Effector memory CD8-positive, alpha-beta T cell (primary cell): ENCODE data around the gene TMEM11.
"Not testable (repeated sequence)": the region's sequence is repeated elsewhere in the genome, so short reads cannot be mapped to it uniquely, and the experiment has no call there.

Source experiments
- ATAC-seq: fragments of 150-1000 bp; cut with Tn5 transposase; replicated peaks from 2 replicates; pipeline ENCODE4 v1.10.0; 2021; ENCODE audit warnings: mild to moderate bottlenecking, moderate library complexity
- DNase-seq, 3 experiments: peaks; one replicate each; pipeline ENCODE4 v3.0.0; 2021
- H3K27ac Mint-ChIP-seq, 2 donors: one replicate each; pipeline ENCODE4 v1.8.0; 2022; ENCODE audit warnings: mild to moderate bottlenecking in 2 of 2, mixed read lengths in 2 of 2, moderate library complexity in 2 of 2
- H3K27me3 Mint-ChIP-seq, 2 donors: one replicate each; pipeline ENCODE4 v1.8.0; 2022; ENCODE audit warnings: mixed read lengths in 2 of 2
- H3K36me3 Mint-ChIP-seq: one replicate; pipeline ENCODE4 v1.8.0; 2022; ENCODE audit warnings: mild to moderate bottlenecking, moderate library complexity, mixed read lengths; ENCODE audit not compliant: insufficient read depth
- H3K4me1 Mint-ChIP-seq, 2 donors: one replicate each; pipeline ENCODE4 v1.8.0; 2022; ENCODE audit warnings: low read depth in 2 of 2, mixed read lengths in 2 of 2
- H3K4me3 Mint-ChIP-seq, 2 donors: one replicate each; pipeline ENCODE4 v1.8.0; 2022; ENCODE audit warnings: mild to moderate bottlenecking in 2 of 2, mixed read lengths in 2 of 2, moderate library complexity in 2 of 2
- H3K9me3 Mint-ChIP-seq, 2 donors: one replicate each; pipeline ENCODE4 v1.8.0; 2022; ENCODE audit warnings: mixed read lengths in 2 of 2

Gene TMEM11

GRCh38 chr17:21196126-21196525 is 17.8 kb downstream of the TMEM11 start:
- Mint-ChIP-seq H3K4me3 (no peak overlapping the region), H3K27me3 (no peaks in the 10 kb centered on the region), H3K4me1 (peaks cover 17 to 22% of the 10 kb centered on the region in 2 donors), H3K9me3 (no peaks in the 10 kb centered on the region), H3K27ac (no peak overlapping the region), H3K36me3 (peaks cover 40% of the 10 kb centered on the region)
- ATAC-seq (no peak), DNase-seq (no peak)

- H3K4me1 Mint-ChIP-seq, result peaks cover 9 to 12% of the 10 kb centered on the region in 2 donors
- H3K9me3 Mint-ChIP-seq, result no peaks in the 10 kb centered on the region
- H3K4me3 Mint-ChIP-seq, result no peak overlapping the region
- ATAC-seq, result no peak
- H3K27ac Mint-ChIP-seq, result peak overlapping the region; percentile 70 to 81
- no peaks in the 10 kb centered on the region for H3K27me3 Mint-ChIP-seq
- H3K36me3 Mint-ChIP-seq, result peaks cover 40% of the 10 kb centered on the region
- DNase-seq, result no peak
These were observed 19.3 kb downstream of the TMEM11 start for GRCh38 chr17:21194703-21195102.

- H3K4me1 Mint-ChIP-seq, result peaks cover 5 to 8% of the 10 kb centered on the region in 2 donors
- ATAC-seq (no peak), DNase-seq (no peak)
- peak overlapping the region in 1 of 2 donors; percentile 81 for H3K27ac Mint-ChIP-seq
- no peaks in the 10 kb centered on the region for H3K27me3 Mint-ChIP-seq
- H3K36me3 Mint-ChIP-seq, result peaks cover 39% of the 10 kb centered on the region
- H3K9me3 Mint-ChIP-seq, result no peaks in the 10 kb centered on the region
- H3K4me3 Mint-ChIP-seq, result no peak overlapping the region
These were observed 19.7 kb downstream of the TMEM11 start for GRCh38 chr17:21194226-21194625.

- Mint-ChIP-seq H3K4me1 (peaks cover 5 to 7% of the 10 kb centered on the region in 2 donors), H3K36me3 (peaks cover 28% of the 10 kb centered on the region), H3K4me3 (no peak overlapping the region), H3K27me3 (no peaks in the 10 kb centered on the region), H3K9me3 (no peaks in the 10 kb centered on the region), H3K27ac (peak overlapping the region; percentile 44 to 86)
- ATAC-seq (no peak), DNase-seq (no peak)
These were observed 20.9 kb downstream of the TMEM11 start for GRCh38 chr17:21193031-21193430.

- H3K27ac Mint-ChIP-seq, result peak overlapping the region; percentile 44 to 86
These were observed 21.5 kb downstream of the TMEM11 start for GRCh38 chr17:21192414-21192813.

GRCh38 chr17:21191698-21192097 is 22.3 kb downstream of the TMEM11 start:
- no peak for ATAC-seq
- Mint-ChIP-seq H3K9me3 (no peaks in the 10 kb centered on the region), H3K27ac (peak overlapping the region in 1 of 2 donors; percentile 44)

More at GRCh38 chr17:21192414-21192813, 21.5 kb downstream of the TMEM11 start:
- H3K4me3 Mint-ChIP-seq, ATAC-seq, H3K4me1 Mint-ChIP-seq, DNase-seq, H3K27me3 Mint-ChIP-seq, H3K9me3 Mint-ChIP-seq: not testable (repeated sequence)
- peaks cover 22% of the 10 kb centered on the region for H3K36me3 Mint-ChIP-seq

GRCh38 chr17:21190078-21190477 is 23.9 kb downstream of the TMEM11 start:
- peaks cover 5% of the 10 kb centered on the region for H3K36me3 Mint-ChIP-seq
- DNase-seq (no peak), ATAC-seq (no peak)
- peaks cover 5 to 7% of the 10 kb centered on the region in 2 donors for H3K4me1 Mint-ChIP-seq
- H3K27ac Mint-ChIP-seq, result peak overlapping the region in 1 of 2 donors; percentile 44
- H3K27me3 Mint-ChIP-seq, result no peaks in the 10 kb centered on the region
- H3K4me3 Mint-ChIP-seq, result no peak overlapping the region
- H3K9me3 Mint-ChIP-seq, result no peaks in the 10 kb centered on the region

More at GRCh38 chr17:21191698-21192097, 22.3 kb downstream of the TMEM11 start:
- no peaks in the 10 kb centered on the region for H3K27me3 Mint-ChIP-seq
- H3K4me3 Mint-ChIP-seq, result no peak overlapping the region
- H3K4me1 Mint-ChIP-seq, result peaks cover 5 to 7% of the 10 kb centered on the region in 2 donors
- no peak for DNase-seq
- H3K36me3 Mint-ChIP-seq, result peaks cover 15% of the 10 kb centered on the region

GRCh38 chr17:21189361-21189760 is 24.6 kb downstream of the TMEM11 start:
- peaks cover 7% of the 10 kb centered on the region for H3K36me3 Mint-ChIP-seq

GRCh38 chr17:21186399-21187187 is 27.4 kb downstream of the TMEM11 start:
- H3K4me3 Mint-ChIP-seq, result no peak overlapping the region
- no peaks in the 10 kb centered on the region for H3K4me1 Mint-ChIP-seq
- H3K27me3 Mint-ChIP-seq, result no peaks in the 10 kb centered on the region

More at GRCh38 chr17:21189361-21189760, 24.6 kb downstream of the TMEM11 start:
- Mint-ChIP-seq H3K4me3 (no peak overlapping the region), H3K27me3 (no peaks in the 10 kb centered on the region), H3K27ac (no peak overlapping the region), H3K4me1 (peaks cover under 1 to 3% of the 10 kb centered on the region in 2 donors), H3K9me3 (no peaks in the 10 kb centered on the region)
- ATAC-seq (no peak), DNase-seq (no peak)

GRCh38 chr17:21185061-21185460 is 28.9 kb downstream of the TMEM11 start:
- Mint-ChIP-seq H3K4me1 (no peaks in the 10 kb centered on the region), H3K27me3 (no peaks in the 10 kb centered on the region), H3K36me3 (peaks cover 9% of the 10 kb centered on the region), H3K27ac (no peak overlapping the region), H3K9me3 (no peaks in the 10 kb centered on the region), H3K4me3 (no peak overlapping the region)
- DNase-seq (no peak), ATAC-seq (no peak)

More at GRCh38 chr17:21186399-21187187, 27.4 kb downstream of the TMEM11 start:
- Mint-ChIP-seq H3K9me3 (no peaks in the 10 kb centered on the region), H3K27ac (peak overlapping the region; percentile 66 to 75), H3K36me3 (peaks cover 11% of the 10 kb centered on the region)
- DNase-seq, result no peak
- no peak for ATAC-seq

GRCh38 chr17:21184570-21184969 is 29.4 kb downstream of the TMEM11 start:
- H3K36me3 Mint-ChIP-seq, result peaks cover 9% of the 10 kb centered on the region

GRCh38 chr17:21183468-21183867 is 30.5 kb downstream of the TMEM11 start:
- Mint-ChIP-seq H3K27me3 (no peaks in the 10 kb centered on the region), H3K27ac (peak overlapping the region in 1 of 2 donors; percentile 44), H3K9me3 (no peaks in the 10 kb centered on the region), H3K4me1 (no peaks in the 10 kb centered on the region), H3K36me3 (peaks cover 9% of the 10 kb centered on the region), H3K4me3 (no peak overlapping the region)
- no peak for ATAC-seq
- no peak for DNase-seq

More at GRCh38 chr17:21184570-21184969, 29.4 kb downstream of the TMEM11 start:
- Mint-ChIP-seq H3K27me3 (no peaks in the 10 kb centered on the region), H3K4me3 (no peak overlapping the region), H3K27ac (no peak overlapping the region), H3K9me3 (no peaks in the 10 kb centered on the region), H3K4me1 (no peaks in the 10 kb centered on the region)
- ATAC-seq (no peak), DNase-seq (no peak)

- H3K4me3 Mint-ChIP-seq, result no peak overlapping the region
- no peak overlapping the region for H3K27ac Mint-ChIP-seq
- peaks cover 0 to 5% of the 10 kb centered on the region in 2 donors for H3K4me1 Mint-ChIP-seq
- H3K27me3 Mint-ChIP-seq, result no peaks in the 10 kb centered on the region
- H3K9me3 Mint-ChIP-seq, result no peaks in the 10 kb centered on the region
- ATAC-seq, result no peak
- peaks cover 7% of the 10 kb centered on the region for H3K36me3 Mint-ChIP-seq
- DNase-seq, result no peak
These were observed 35.9 kb downstream of the TMEM11 start for GRCh38 chr17:21177854-21178600.
